MM.1S (cell line): ENCODE data around the gene HMX1.

Source experiments
- EZH2 ChIP-seq: fragments of 300-600 bp; sonication (generic); optimal IDR thresholded peaks from 2 replicates; pipeline ENCODE3; 2017; ENCODE audit warnings: low read depth, mild to moderate bottlenecking, antibody characterized with exemption, low read length, mixed read lengths
- TF ChIP-seq, protein P1 (sequence below): fragments of 300-600 bp; sonication (generic); IDR thresholded peaks from 2 replicates; pipeline ENCODE4 v1.5.1; 2016; ENCODE audit warnings: antibody characterized with exemption, low read length, mixed read lengths

DNA sequence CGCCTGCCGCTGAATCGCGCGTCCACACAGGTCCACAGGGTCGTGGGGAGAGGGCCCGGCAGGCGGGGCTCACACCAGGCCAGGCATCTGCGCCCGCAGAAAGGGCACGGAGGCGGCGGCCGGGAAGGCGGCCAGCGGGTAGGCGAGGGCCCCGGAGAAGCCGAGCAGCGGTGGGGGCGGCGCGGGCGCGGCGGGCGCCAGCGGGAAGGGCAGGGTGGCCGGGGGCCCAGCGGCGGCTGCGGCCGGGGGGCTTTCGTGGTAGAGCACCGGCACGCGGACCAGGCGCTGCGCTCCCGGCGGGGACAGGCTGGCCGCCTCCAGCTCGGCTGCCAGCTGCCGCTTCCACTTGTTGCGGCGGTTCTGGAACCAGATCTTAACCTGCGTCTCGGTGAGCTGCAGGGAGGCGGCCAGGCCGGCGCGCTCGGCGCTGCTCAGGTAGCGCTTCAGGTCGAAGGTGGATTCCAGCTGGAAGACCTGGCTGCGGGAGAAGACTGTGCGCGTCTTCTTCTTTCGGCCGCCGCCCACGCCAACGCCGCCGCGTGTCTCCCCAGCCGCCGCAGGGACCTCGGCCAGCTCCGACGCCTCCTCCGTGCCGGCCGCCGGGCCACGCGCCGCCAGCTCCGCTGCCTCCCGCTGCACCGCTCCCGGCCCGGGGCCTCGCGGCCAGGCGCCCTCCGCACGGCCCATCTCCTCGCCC is 3.9 kb downstream of the HMX1 start:
- TF ChIP-seq, protein P1, sequence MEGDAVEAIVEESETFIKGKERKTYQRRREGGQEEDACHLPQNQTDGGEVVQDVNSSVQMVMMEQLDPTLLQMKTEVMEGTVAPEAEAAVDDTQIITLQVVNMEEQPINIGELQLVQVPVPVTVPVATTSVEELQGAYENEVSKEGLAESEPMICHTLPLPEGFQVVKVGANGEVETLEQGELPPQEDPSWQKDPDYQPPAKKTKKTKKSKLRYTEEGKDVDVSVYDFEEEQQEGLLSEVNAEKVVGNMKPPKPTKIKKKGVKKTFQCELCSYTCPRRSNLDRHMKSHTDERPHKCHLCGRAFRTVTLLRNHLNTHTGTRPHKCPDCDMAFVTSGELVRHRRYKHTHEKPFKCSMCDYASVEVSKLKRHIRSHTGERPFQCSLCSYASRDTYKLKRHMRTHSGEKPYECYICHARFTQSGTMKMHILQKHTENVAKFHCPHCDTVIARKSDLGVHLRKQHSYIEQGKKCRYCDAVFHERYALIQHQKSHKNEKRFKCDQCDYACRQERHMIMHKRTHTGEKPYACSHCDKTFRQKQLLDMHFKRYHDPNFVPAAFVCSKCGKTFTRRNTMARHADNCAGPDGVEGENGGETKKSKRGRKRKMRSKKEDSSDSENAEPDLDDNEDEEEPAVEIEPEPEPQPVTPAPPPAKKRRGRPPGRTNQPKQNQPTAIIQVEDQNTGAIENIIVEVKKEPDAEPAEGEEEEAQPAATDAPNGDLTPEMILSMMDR = no peak
- TF ChIP-seq EZH2 = no peak
